GM12872 (cell line): ENCODE measurements around the gene LRRC72.

Source experiments
- TF ChIP-seq, protein P1 (sequence below): IDR thresholded peaks from 3 replicates; pipeline ENCODE4 v1.5.1; 2011; ENCODE audit warnings: low read depth, mild to moderate bottlenecking, low read length, moderate library complexity; ENCODE audit not compliant: insufficient read depth

LRRC72 gene

GRCh38 chr7:16611711-16612110, 85.1 kb downstream of the LRRC72 start:
- TF ChIP-seq, protein P1, sequence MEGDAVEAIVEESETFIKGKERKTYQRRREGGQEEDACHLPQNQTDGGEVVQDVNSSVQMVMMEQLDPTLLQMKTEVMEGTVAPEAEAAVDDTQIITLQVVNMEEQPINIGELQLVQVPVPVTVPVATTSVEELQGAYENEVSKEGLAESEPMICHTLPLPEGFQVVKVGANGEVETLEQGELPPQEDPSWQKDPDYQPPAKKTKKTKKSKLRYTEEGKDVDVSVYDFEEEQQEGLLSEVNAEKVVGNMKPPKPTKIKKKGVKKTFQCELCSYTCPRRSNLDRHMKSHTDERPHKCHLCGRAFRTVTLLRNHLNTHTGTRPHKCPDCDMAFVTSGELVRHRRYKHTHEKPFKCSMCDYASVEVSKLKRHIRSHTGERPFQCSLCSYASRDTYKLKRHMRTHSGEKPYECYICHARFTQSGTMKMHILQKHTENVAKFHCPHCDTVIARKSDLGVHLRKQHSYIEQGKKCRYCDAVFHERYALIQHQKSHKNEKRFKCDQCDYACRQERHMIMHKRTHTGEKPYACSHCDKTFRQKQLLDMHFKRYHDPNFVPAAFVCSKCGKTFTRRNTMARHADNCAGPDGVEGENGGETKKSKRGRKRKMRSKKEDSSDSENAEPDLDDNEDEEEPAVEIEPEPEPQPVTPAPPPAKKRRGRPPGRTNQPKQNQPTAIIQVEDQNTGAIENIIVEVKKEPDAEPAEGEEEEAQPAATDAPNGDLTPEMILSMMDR, result no peak

GRCh38 chr7:16615228-16615627, 88.6 kb downstream of the LRRC72 start:
- TF ChIP-seq, protein P1, result no peak

- TF ChIP-seq, protein P1, result no peak
These were observed 89.5 kb downstream of the LRRC72 start for GRCh38 chr7:16616122-16616521.

DNA sequence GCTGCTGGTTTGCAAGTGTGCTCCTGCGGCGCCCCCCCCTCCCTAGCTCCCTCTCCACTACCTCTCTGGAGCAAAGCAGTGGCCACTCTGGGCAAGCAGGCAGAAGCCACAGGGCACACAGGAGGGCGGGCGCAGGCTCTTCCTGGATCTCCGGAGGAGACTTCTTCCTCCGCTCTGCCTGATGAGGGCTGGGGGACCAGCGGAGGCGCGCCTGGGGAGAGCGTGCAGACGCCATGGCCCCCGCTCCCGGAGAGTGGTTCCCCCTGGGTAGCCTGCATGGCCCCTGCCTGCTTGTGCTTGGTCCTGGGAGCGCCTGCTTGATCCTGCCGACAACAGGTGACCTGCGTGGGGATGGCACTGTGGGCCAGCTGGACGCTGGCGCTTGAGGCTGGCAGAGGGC, 89.9 kb downstream of the LRRC72 start:
- TF ChIP-seq, protein P1, result no peak

GRCh38 chr7:16619979-16620408, 93.4 kb downstream of the LRRC72 start:
- TF ChIP-seq, protein P1, result no peak

GRCh38 chr7:16626388-16626787, 99.8 kb downstream of the LRRC72 start:
- TF ChIP-seq, protein P1, result no peak

DNA sequence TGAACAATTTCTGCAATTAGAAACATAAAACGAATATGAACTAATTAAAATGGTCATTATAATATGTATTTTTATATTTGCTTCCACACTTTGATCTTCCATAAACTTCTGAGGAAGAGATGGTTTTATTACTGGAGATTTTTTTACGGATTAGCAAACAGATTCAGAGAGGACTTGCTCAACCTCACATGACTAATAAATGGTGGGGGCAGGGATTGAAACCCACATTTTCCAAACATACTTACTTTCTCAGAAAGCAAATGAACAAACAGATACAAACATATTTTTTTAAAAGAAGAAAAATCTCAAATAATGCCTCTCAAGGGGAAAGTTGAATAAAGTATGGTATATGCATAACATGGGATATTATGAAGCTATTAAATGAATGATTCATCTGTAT, 100.6 kb downstream of the LRRC72 start:
- TF ChIP-seq, protein P1, result no peak

DNA sequence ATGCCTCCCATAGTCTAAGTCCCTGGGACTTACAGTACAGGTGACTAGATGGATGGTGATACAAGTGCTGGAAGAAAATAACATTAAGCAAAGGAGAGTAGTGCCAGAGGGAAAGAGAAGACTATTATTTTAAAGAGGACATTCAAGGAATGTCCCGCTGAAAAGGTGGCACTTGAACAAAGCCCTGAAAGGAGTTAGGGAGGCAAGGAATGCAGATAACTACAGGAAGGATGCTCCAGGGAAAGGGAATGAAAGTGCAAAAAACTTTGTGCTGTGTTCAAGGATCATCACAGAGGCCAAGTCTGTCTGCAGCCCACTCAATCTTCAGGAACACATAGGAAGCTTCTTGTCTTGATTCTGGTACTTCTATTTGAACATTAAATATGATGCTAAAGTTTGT, 104.0 kb downstream of the LRRC72 start:
- TF ChIP-seq, protein P1, result no peak
